ENCODE measurements around the gene ADAMTS1. TPM values are rescaled to one million over a fixed set of nuclear protein-coding genes. Genes with fewer than 3 reads are reported as not detected.

ADAMTS1 gene
- total and polyA plus RNA-seq, 2 donors (not counting 3 experiments of a cell fraction or from before 2014, with no cell fraction given) = 15.4 to 16.3 TPM

- Histone ChIP-seq H3K36me3 (ENCODE audit: control insufficient read depth in 2 of 2, extremely low read depth in 1 of 2, insufficient read depth in 2 of 2, low read length in 2 of 2) (no peaks in the 10 kb centered on the region), H3K9ac (replicated peaks; ENCODE audit: extremely low read depth, insufficient read depth, low read length) (no peak overlapping the region), H3K27ac (ENCODE audit: insufficient read depth, low read depth, low read length) (no peak overlapping the region), H3K9me1 (replicated peaks; ENCODE audit: control insufficient read depth, extremely low read depth, insufficient read depth, low read length) (no peaks in the 10 kb centered on the region), H3K9me3 (replicated peaks; ENCODE audit: control insufficient read depth, insufficient read depth, low read length) (no peaks in the 10 kb centered on the region), H3K27me3 (ENCODE audit: control insufficient read depth in 2 of 2, insufficient read depth in 2 of 2, low read length in 2 of 2) (peaks cover 0 to 5% of the 10 kb centered on the region in 2 experiments), H2AFZ (ENCODE audit: low read depth, low read length) (no peak overlapping the region), H3K79me2 (ENCODE audit: control insufficient read depth, insufficient read depth, low read length) (no peaks in the 10 kb centered on the region), H4K20me1 (replicated peaks; ENCODE audit: control insufficient read depth, extremely low read depth, insufficient read depth, low read length) (no peaks in the 10 kb centered on the region), H3K4me3 (replicated peaks in 1 of 3; ENCODE audit: insufficient read depth in 1 of 3, low read depth in 1 of 3, low read length in 3 of 3) (no peak overlapping the region), H3K4me2 (ENCODE audit: insufficient read depth, low read length) (no peak overlapping the region), H3K4me1 (ENCODE audit: control insufficient read depth, extremely low read depth, insufficient read depth, low read length) (no peaks in the 10 kb centered on the region)
- intact Hi-C loops (cut with micrococcal nuclease) = loop anchor here (5.0 kb wide), 1 partner anchor 42 kb away; no protein-coding TSS in a partner anchor
- FAIRE-seq (no peak), DNase-seq (ENCODE audit: low read depth, low spot score) (no peak)
- dilution Hi-C loops (cut with MboI; ENCODE audit: extremely low pct_ligation_motif_present, low sequenced_read_pairs) = no loop called here
- TF ChIP-seq MAX (IDR thresholded peaks at IDR 0.05; ENCODE audit: insufficient read depth, insufficient read length) (no peak), MYC (IDR thresholded peaks at IDR 0.05; ENCODE audit: low read depth, low read length) (no peak), POLR2AphosphoS5 (IDR thresholded peaks at IDR 0.05; ENCODE audit: insufficient read depth, low read depth, low read length) (no peak), GATA2 (IDR thresholded peaks at IDR 0.05; ENCODE audit: insufficient read depth, insufficient read length, low read depth, low read length) (no peak), FOS (IDR thresholded peaks at IDR 0.05; ENCODE audit: borderline replicate concordance, insufficient read depth, low read length) (no peak), CTCF (IDR thresholded peaks at IDR 0.05; ENCODE audit: extremely low read depth in 1 of 2, insufficient read depth in 1 of 2, low read depth in 1 of 2, low read length in 2 of 2) (no peak), EZH2 (IDR thresholded peaks at IDR 0.05; ENCODE audit: borderline replicate concordance, low read depth, low read length, severe bottlenecking) (no peak), POLR2A (IDR thresholded peaks at IDR 0.05; ENCODE audit: low read depth, low read length) (no peak), JUN (IDR thresholded peaks at IDR 0.05; ENCODE audit: borderline replicate concordance, insufficient read depth, insufficient read length, low read depth) (no peak)
- BruUV-seq (replicated peaks) = no TSS peak
- ChIA-PET POLR2A (no interaction called here), CTCF (no interaction called here)
Measured at GRCh38 chr21:26818906-26819305, 26.3 kb downstream of the ADAMTS1 start.

All from endothelial cell of umbilical vein (primary cell).